Tibial nerve (tissue), 4 donors: ENCODE data around the gene COL4A6. TPM values are rescaled to one million over a fixed set of nuclear protein-coding genes. Genes with fewer than 3 reads are reported as not detected.

Source experiments
- DNase-seq, 2 donors: peaks; one replicate each; pipeline ENCODE4 v3.0.0-alpha.2; 2019; ENCODE audit warnings: low spot score in 2 of 2
- H3K27ac ChIP-seq, 4 donors: fragments of 200-600 bp; sonication (generic) in 3 of 4; one replicate each; pipeline ENCODE4 v1.5.1; 2017 to 2019; ENCODE audit warnings: mild to moderate bottlenecking in 1 of 4
- H3K27me3 ChIP-seq, 2 donors: fragments of 200-600 bp; sonication (generic) in 1 of 2; one replicate each; pipeline versions ENCODE4 v1.5.1 to v1.6.0; 2017 to 2019
- H3K36me3 ChIP-seq, 3 donors: fragments of 200-600 bp; sonication (generic); one replicate each; pipeline ENCODE4 v1.5.1; 2018 to 2019
- H3K4me1 ChIP-seq, 4 donors: fragments of 200-600 bp; sonication (generic) in 3 of 4; one replicate each; pipeline ENCODE4 v1.5.1; 2017 to 2019
- H3K4me3 ChIP-seq, 4 donors: fragments of 200-600 bp; sonication (generic) in 3 of 4; one replicate each; pipeline ENCODE4 v1.5.1; 2017 to 2019; ENCODE audit warnings: mild to moderate bottlenecking in 1 of 4, moderate library complexity in 1 of 4
- H3K9me3 ChIP-seq, 4 donors: fragments of 200-600 bp; sonication (generic) in 3 of 4; one replicate each; pipeline ENCODE4 v1.5.1; 2017 to 2019
- CTCF ChIP-seq, 5 experiments: fragments of 200-600 bp in 3 of 5; fragments of 450-650 bp in 2 of 5; sonication (generic) in 3 of 5; IDR thresholded peaks; one replicate each; pipeline ENCODE4 v1.5.1; 2016 to 2019; ENCODE audit warnings: antibody characterized with exemption in 5 of 5, mild to moderate bottlenecking in 3 of 5, moderate library complexity in 2 of 5
- EP300 ChIP-seq, 2 donors: sonication (generic); formaldehyde crosslinking; IDR thresholded peaks; one replicate each; pipeline ENCODE4 v1.6.1; 2017; ENCODE audit warnings: antibody characterized with exemption in 2 of 2, mild to moderate bottlenecking in 1 of 2
- POLR2A ChIP-seq, 2 donors: fragments of 450-650 bp; IDR thresholded peaks; one replicate each; pipeline ENCODE4 v1.6.1; 2017; ENCODE audit warnings: antibody characterized with exemption in 2 of 2, mild to moderate bottlenecking in 2 of 2, moderate library complexity in 2 of 2
- WGBS, 2 donors: methylation state at CpG; one replicate each; pipeline ENCODE4 v1.1.5; 2018; 5-methylcytosine and 5-hydroxymethylcytosine counted together
- total RNA-seq, 4 donors: library from RNA; depleted of rRNA; stranded (reverse); fragments of >200 nt; gene quantifications; one replicate each; pipeline ENCODE4 v1.1.0, GENCODE V29; 2016

COL4A6 gene
- total RNA-seq, 4 donors from 2014 or later: under 0.01 to 1.4 (median 0.21) TPM

- H3K4me3 ChIP-seq: no peak overlapping the region
- no peaks in the 10 kb centered on the region for H3K9me3 ChIP-seq
- H3K27me3 ChIP-seq: no peaks in the 10 kb centered on the region
- DNase-seq: no peak
- H3K4me1 ChIP-seq: no peaks in the 10 kb centered on the region
- no peaks in the 10 kb centered on the region for H3K36me3 ChIP-seq
- H3K27ac ChIP-seq: no peak overlapping the region
- 53 to 62% methylated on average over 3 of the region's 3 CpGs for WGBS, 2 donors
- no peak for TF ChIP-seq POLR2A (IDR thresholded peaks at IDR 0.05)
- no peak for TF ChIP-seq EP300 (IDR thresholded peaks at IDR 0.05)
- TF ChIP-seq CTCF (IDR thresholded peaks at IDR 0.05): no peak
These were observed 26.4 kb upstream of the COL4A6 start for GRCh38 chrX:108464604-108465003.

DNA sequence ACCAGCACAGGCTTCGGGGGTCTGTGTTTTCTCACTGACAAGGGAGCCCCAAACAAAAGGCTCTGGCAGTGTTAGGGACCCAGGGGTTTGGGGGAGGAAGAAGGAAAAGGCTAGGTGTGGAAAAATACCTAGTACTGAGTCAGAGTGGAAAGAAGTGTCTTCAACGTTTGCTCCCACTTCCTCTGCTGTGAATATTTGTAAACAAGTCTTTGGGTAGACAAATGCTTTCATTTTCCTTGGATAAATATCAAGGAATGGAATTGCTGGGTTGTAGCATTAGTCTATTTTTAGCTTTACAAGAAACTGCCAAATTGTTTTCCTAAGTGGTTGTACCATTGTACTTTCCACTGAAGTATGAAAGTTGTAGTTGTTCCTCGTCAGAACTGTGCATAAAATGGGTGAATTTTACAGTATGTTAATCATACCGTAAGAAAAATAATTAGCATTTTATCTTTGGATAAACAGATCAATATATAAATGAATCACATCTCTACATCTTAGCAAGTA, 18.8 kb upstream of the COL4A6 start:
- H3K27ac ChIP-seq: no peak overlapping the region
- 51 to 60% methylated on average over 4 of the region's 4 CpGs for WGBS, 2 donors

DNA sequence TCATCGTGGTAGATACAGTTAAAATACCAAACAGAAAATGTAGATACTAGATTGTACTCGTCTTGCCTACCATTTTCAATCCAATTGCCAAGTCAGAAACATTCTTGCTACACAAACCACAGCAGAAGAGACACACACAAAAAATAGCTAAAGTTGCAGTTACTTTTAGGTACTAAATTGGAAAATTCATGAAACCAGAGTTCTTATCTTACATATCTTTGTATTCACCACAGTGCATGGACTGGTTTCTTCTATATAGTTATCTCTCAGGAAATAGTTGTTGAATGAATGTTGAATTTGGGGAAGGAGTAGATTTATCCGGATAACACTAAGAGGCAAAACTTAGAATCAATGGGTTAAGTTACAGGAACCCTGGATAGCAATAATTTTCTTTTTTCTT, 15.6 kb upstream of the COL4A6 start:
- TF ChIP-seq CTCF (IDR thresholded peaks at IDR 0.05) (no peak), POLR2A (IDR thresholded peaks at IDR 0.05) (no peak), EP300 (IDR thresholded peaks at IDR 0.05) (no peak)
- Histone ChIP-seq H3K4me1 (no peaks in the 10 kb centered on the region), H3K27ac (no peak overlapping the region), H3K27me3 (no peaks in the 10 kb centered on the region), H3K36me3 (no peaks in the 10 kb centered on the region), H3K4me3 (no peak overlapping the region), H3K9me3 (no peaks in the 10 kb centered on the region)
- DNase-seq: no peak
- WGBS, 2 donors: 66 to 89% methylated on average over 3 of the region's 3 CpGs

More for the DNA sequence above, 18.8 kb upstream of the COL4A6 start:
- H3K36me3 ChIP-seq: no peaks in the 10 kb centered on the region
- no peaks in the 10 kb centered on the region for H3K9me3 ChIP-seq
- no peaks in the 10 kb centered on the region for H3K4me1 ChIP-seq
- H3K27me3 ChIP-seq: no peaks in the 10 kb centered on the region
- TF ChIP-seq POLR2A (IDR thresholded peaks at IDR 0.05): no peak
- TF ChIP-seq CTCF (IDR thresholded peaks at IDR 0.05): no peak
- TF ChIP-seq EP300 (IDR thresholded peaks at IDR 0.05): no peak
- no peak for DNase-seq
- H3K4me3 ChIP-seq: no peak overlapping the region

- 58 to 100% methylated on average over 2 of the region's 2 CpGs for WGBS, 2 donors
- H3K9me3 ChIP-seq: no peaks in the 10 kb centered on the region
- no peaks in the 10 kb centered on the region for H3K4me1 ChIP-seq
- TF ChIP-seq EP300 (IDR thresholded peaks at IDR 0.05) (no peak), POLR2A (IDR thresholded peaks at IDR 0.05) (no peak), CTCF (IDR thresholded peaks at IDR 0.05) (no peak)
- no peak overlapping the region for H3K27ac ChIP-seq
- H3K4me3 ChIP-seq: no peak overlapping the region
- H3K27me3 ChIP-seq: no peaks in the 10 kb centered on the region
- no peak for DNase-seq
- no peaks in the 10 kb centered on the region for H3K36me3 ChIP-seq
These were observed 9.1 kb upstream of the COL4A6 start for GRCh38 chrX:108447303-108447702.

DNA sequence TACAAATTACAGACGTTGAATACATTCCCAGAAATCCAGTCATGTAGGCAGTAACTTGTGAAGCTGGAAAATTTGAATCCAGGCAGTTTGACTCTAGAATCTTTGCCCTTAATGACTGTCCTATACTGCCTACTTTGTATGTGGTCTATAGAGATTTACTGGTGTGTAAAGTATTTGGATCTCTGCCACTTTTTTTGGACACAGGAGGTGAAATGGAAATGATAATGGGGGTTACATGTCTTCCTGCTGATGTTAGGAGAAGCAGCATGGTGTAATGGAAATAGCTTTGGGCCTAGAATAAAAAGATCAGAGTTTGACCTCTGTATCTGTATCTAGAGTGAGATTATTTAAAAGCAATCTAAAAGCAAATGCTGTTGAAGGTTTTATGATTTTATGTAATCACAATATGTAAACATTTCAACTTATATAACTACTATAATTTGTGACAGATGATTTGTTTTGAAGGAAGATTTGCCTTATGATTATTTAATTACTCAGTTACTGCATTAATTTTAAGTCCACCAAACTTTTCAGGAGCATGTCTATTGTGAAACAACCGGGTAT, 4.8 kb upstream of the COL4A6 start:
- Histone ChIP-seq H3K4me3 (no peak overlapping the region), H3K27me3 (peaks cover 0 to 14% of the 10 kb centered on the region in 2 donors), H3K36me3 (no peaks in the 10 kb centered on the region), H3K27ac (no peak overlapping the region), H3K9me3 (no peaks in the 10 kb centered on the region), H3K4me1 (no peaks in the 10 kb centered on the region)
- DNase-seq: no peak
- TF ChIP-seq POLR2A (IDR thresholded peaks at IDR 0.05) (no peak), CTCF (IDR thresholded peaks at IDR 0.05) (no peak), EP300 (IDR thresholded peaks at IDR 0.05) (no peak)
- 47 to 60% methylated on average over 2 of the region's 2 CpGs for WGBS, 2 donors
